Upper lobe of left lung (tissue), 4 donors: ENCODE measurements around the gene NPW.

ENCODE experiments used
- CTCF ChIP-seq, 6 experiments: fragments of 450-650 bp in 4 of 6; fragments of 200-600 bp in 2 of 6; sonication (generic) in 2 of 6; IDR thresholded peaks; one replicate each; pipeline ENCODE4 v1.5.1; 2016 to 2019; ENCODE audit warnings: antibody characterized with exemption in 6 of 6
- EP300 ChIP-seq, 4 donors: sonication (generic); formaldehyde crosslinking; IDR thresholded peaks; one replicate each; pipeline ENCODE4 v1.5.1; 2017; ENCODE audit warnings: antibody characterized with exemption in 4 of 4, control low read depth in 2 of 4
- POLR2A ChIP-seq, 4 donors: fragments of 450-650 bp; IDR thresholded peaks; one replicate each; pipeline ENCODE4 v1.5.1; 2016 to 2017; ENCODE audit warnings: antibody characterized with exemption in 4 of 4, mild to moderate bottlenecking in 2 of 4
- POLR2AphosphoS5 ChIP-seq, 2 donors: sonication (generic); formaldehyde crosslinking; IDR thresholded peaks; one replicate each; pipeline ENCODE4 v1.5.1; 2017; ENCODE audit warnings: antibody characterized with exemption in 2 of 2

GRCh38 chr16:2038382-2039231 lies 19.0 kb downstream of the NPW start:
- TF ChIP-seq CTCF (IDR thresholded peaks at IDR 0.05) = no peak
- TF ChIP-seq POLR2A (IDR thresholded peaks at IDR 0.05) = no peak
- TF ChIP-seq POLR2AphosphoS5 (IDR thresholded peaks at IDR 0.05) = no peak
- no peak for TF ChIP-seq EP300 (IDR thresholded peaks at IDR 0.05)
